ENCODE data around the gene NUCKS1.

GRCh38 chr1:205672970-205673369 is 77.0 kb downstream of the NUCKS1 start:
- TF ChIP-seq EZH2 (IDR thresholded peaks at IDR 0.05) (no peak), POLR2AphosphoS5 (IDR thresholded peaks at IDR 0.05; ENCODE audit: borderline replicate concordance, low read depth, low read length) (no peak), FOXP2 (optimal IDR thresholded peaks at IDR 0.05; ENCODE audit: control extremely low read depth, extremely low read length, insufficient read depth) (no peak)

Data from SK-N-MC (cell line).